HG02840 (cell line): ENCODE measurements around the gene FAM9A.
"Not testable (repeated sequence)": the region's sequence is repeated elsewhere in the genome, so short reads cannot be mapped to it uniquely, and the experiment has no call there.

Experiments used
- ATAC-seq: cut with Tn5 transposase; IDR thresholded peaks from one replicate; pipeline ENCODE4 v1.9.1; 2021; ENCODE audit warnings: mild to moderate bottlenecking, moderate library complexity, moderate number of reproducible peaks; ENCODE audit not compliant: unreplicated experiment, low FRiP score

FAM9A gene

GRCh38 chrX:8805046-8805445 lies 3.9 kb upstream of the FAM9A start:
- ATAC-seq = no peak

GRCh38 chrX:8803326-8803725 lies 2.1 kb upstream of the FAM9A start:
- no peak for ATAC-seq

GRCh38 chrX:8800351-8800750 lies 832 bp downstream of the FAM9A start:
- ATAC-seq = not testable (repeated sequence)

- ATAC-seq = not testable (repeated sequence)
Measured at GRCh38 chrX:8799281-8799680, 1.9 kb downstream of the FAM9A start.

GRCh38 chrX:8798702-8799101 lies 2.5 kb downstream of the FAM9A start:
- not testable (repeated sequence) for ATAC-seq

- ATAC-seq = not testable (repeated sequence)
Measured at GRCh38 chrX:8787119-8787518, 14.1 kb downstream of the FAM9A start.

- no peak for ATAC-seq
Measured at GRCh38 chrX:8784162-8784561, 17.0 kb downstream of the FAM9A start.

- no peak for ATAC-seq
Measured at GRCh38 chrX:8783714-8784098, 17.5 kb downstream of the FAM9A start.

GRCh38 chrX:8783097-8783713 lies 18.0 kb downstream of the FAM9A start:
- no peak for ATAC-seq

- no peak for ATAC-seq
Measured at GRCh38 chrX:8782595-8782994, 18.6 kb downstream of the FAM9A start.

GRCh38 chrX:8781921-8782320 lies 19.3 kb downstream of the FAM9A start:
- ATAC-seq = not testable (repeated sequence)

- no peak for ATAC-seq
Measured at GRCh38 chrX:8773117-8773516, 28.1 kb downstream of the FAM9A start.

- no peak for ATAC-seq
Measured at GRCh38 chrX:8760021-8760420, 41.2 kb downstream of the FAM9A start.

GRCh38 chrX:8758706-8759105 lies 42.5 kb downstream of the FAM9A start:
- not testable (repeated sequence) for ATAC-seq

GRCh38 chrX:8757609-8758389 lies 43.4 kb downstream of the FAM9A start:
- ATAC-seq = not testable (repeated sequence)

- no peak for ATAC-seq
Measured at GRCh38 chrX:8755813-8756212, 45.4 kb downstream of the FAM9A start.

GRCh38 chrX:8755116-8755515 lies 46.1 kb downstream of the FAM9A start:
- ATAC-seq = no peak

GRCh38 chrX:8749697-8750096 lies 51.5 kb downstream of the FAM9A start:
- no peak for ATAC-seq

GRCh38 chrX:8748855-8749254 lies 52.3 kb downstream of the FAM9A start:
- no peak for ATAC-seq

- no peak for ATAC-seq
Measured at GRCh38 chrX:8743126-8743732, 58.0 kb downstream of the FAM9A start.

- ATAC-seq = no peak
Measured at GRCh38 chrX:8741981-8742380, 59.2 kb downstream of the FAM9A start.
